ENCODE results near the gene FAH.
"Not testable (repeated sequence)": the region's sequence is repeated elsewhere in the genome, so short reads cannot be mapped to it uniquely, and the experiment has no call there.

The FAH gene

GRCh38 chr15:80114114-80114513 is 38.7 kb upstream of the FAH start:
- Histone ChIP-seq H3K36me3 (ENCODE audit: insufficient read depth, low read length) (no peaks in the 10 kb centered on the region), H3K9ac (ENCODE audit: insufficient read length) (no peak overlapping the region), H3K9me3 (ENCODE audit: low read depth, low read length) (no peaks in the 10 kb centered on the region), H3K27ac (no peak overlapping the region), H3K4me3 (no peak overlapping the region)
- no peak for TF ChIP-seq FOXP2 (optimal IDR thresholded peaks at IDR 0.05; ENCODE audit: control extremely low read depth, extremely low read length, insufficient read depth)
- no peak for TF ChIP-seq EZH2 (IDR thresholded peaks at IDR 0.05)
- TF ChIP-seq POLR2AphosphoS5 (IDR thresholded peaks at IDR 0.05; ENCODE audit: borderline replicate concordance, low read depth, low read length): no peak
- DNase-seq (ENCODE audit: low read depth, low spot score): no peak

GRCh38 chr15:80115021-80115420 is 37.8 kb upstream of the FAH start:
- Histone ChIP-seq H3K36me3 (ENCODE audit: insufficient read depth, low read length) (no peaks in the 10 kb centered on the region), H3K9ac (ENCODE audit: insufficient read length) (no peak overlapping the region), H3K9me3 (ENCODE audit: low read depth, low read length) (no peaks in the 10 kb centered on the region), H3K27ac (no peak overlapping the region), H3K4me3 (no peak overlapping the region)
- DNase-seq (ENCODE audit: low read depth, low spot score): no peak
- TF ChIP-seq FOXP2 (optimal IDR thresholded peaks at IDR 0.05; ENCODE audit: control extremely low read depth, extremely low read length, insufficient read depth) (no peak), POLR2AphosphoS5 (IDR thresholded peaks at IDR 0.05; ENCODE audit: borderline replicate concordance, low read depth, low read length) (no peak), EZH2 (IDR thresholded peaks at IDR 0.05) (no peak)

GRCh38 chr15:80118956-80119355 is 33.8 kb upstream of the FAH start:
- TF ChIP-seq FOXP2 (optimal IDR thresholded peaks at IDR 0.05; ENCODE audit: control extremely low read depth, extremely low read length, insufficient read depth) (no peak), EZH2 (IDR thresholded peaks at IDR 0.05) (no peak), POLR2AphosphoS5 (IDR thresholded peaks at IDR 0.05; ENCODE audit: borderline replicate concordance, low read depth, low read length) (no peak)
- no peak for DNase-seq (ENCODE audit: low read depth, low spot score)
- Histone ChIP-seq H3K36me3 (ENCODE audit: insufficient read depth, low read length) (peaks cover 15% of the 10 kb centered on the region), H3K9ac (ENCODE audit: insufficient read length) (no peak overlapping the region), H3K9me3 (ENCODE audit: low read depth, low read length) (no peaks in the 10 kb centered on the region), H3K27ac (no peak overlapping the region), H3K4me3 (no peak overlapping the region)

GRCh38 chr15:80120636-80121035 is 32.2 kb upstream of the FAH start:
- DNase-seq (ENCODE audit: low read depth, low spot score): no peak
- H3K27ac ChIP-seq: no peak overlapping the region
- H3K4me3 ChIP-seq: no peak overlapping the region
- H3K36me3 ChIP-seq (ENCODE audit: insufficient read depth, low read length): peaks cover 25% of the 10 kb centered on the region
- TF ChIP-seq FOXP2 (optimal IDR thresholded peaks at IDR 0.05; ENCODE audit: control extremely low read depth, extremely low read length, insufficient read depth) (no peak), EZH2 (IDR thresholded peaks at IDR 0.05) (no peak), POLR2AphosphoS5 (IDR thresholded peaks at IDR 0.05; ENCODE audit: borderline replicate concordance, low read depth, low read length) (no peak)
- no peak overlapping the region for H3K9ac ChIP-seq (ENCODE audit: insufficient read length)
- H3K9me3 ChIP-seq (ENCODE audit: low read depth, low read length): no peaks in the 10 kb centered on the region

GRCh38 chr15:80121546-80121945 is 31.3 kb upstream of the FAH start:
- no peak overlapping the region for H3K9ac ChIP-seq (ENCODE audit: insufficient read length)
- H3K36me3 ChIP-seq (ENCODE audit: insufficient read depth, low read length): peaks cover 34% of the 10 kb centered on the region
- no peaks in the 10 kb centered on the region for H3K9me3 ChIP-seq (ENCODE audit: low read depth, low read length)
- no peak overlapping the region for H3K27ac ChIP-seq
- H3K4me3 ChIP-seq: no peak overlapping the region
- no peak for TF ChIP-seq POLR2AphosphoS5 (IDR thresholded peaks at IDR 0.05; ENCODE audit: borderline replicate concordance, low read depth, low read length)
- no peak for TF ChIP-seq FOXP2 (optimal IDR thresholded peaks at IDR 0.05; ENCODE audit: control extremely low read depth, extremely low read length, insufficient read depth)
- no peak for TF ChIP-seq EZH2 (IDR thresholded peaks at IDR 0.05)
- DNase-seq (ENCODE audit: low read depth, low spot score): no peak

DNA sequence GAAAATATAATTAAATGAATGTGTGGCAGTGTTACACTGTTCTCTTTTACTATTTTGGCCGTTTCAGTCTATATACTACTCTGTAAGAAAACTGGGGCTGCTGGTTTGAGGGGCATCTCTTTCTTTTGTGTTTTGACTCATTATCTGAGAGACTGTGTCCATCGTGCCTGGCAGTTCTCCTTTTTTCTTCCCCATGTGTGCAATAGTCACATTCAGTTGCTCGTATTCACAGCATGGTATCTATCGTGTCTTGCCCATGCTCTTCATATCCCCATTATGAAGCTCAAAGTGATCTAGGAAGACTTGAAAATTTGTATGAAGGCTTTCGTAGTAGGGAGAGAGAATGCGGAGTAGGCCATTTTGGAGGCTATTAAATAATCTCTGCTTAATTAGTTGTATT is 29.8 kb upstream of the FAH start:
- no peak for TF ChIP-seq POLR2AphosphoS5 (IDR thresholded peaks at IDR 0.05; ENCODE audit: borderline replicate concordance, low read depth, low read length)
- TF ChIP-seq FOXP2 (optimal IDR thresholded peaks at IDR 0.05; ENCODE audit: control extremely low read depth, extremely low read length, insufficient read depth): no peak
- TF ChIP-seq EZH2 (IDR thresholded peaks at IDR 0.05): no peak
- no peaks in the 10 kb centered on the region for H3K9me3 ChIP-seq (ENCODE audit: low read depth, low read length)
- H3K4me3 ChIP-seq: no peak overlapping the region
- H3K27ac ChIP-seq: no peak overlapping the region
- peaks cover 37% of the 10 kb centered on the region for H3K36me3 ChIP-seq (ENCODE audit: insufficient read depth, low read length)
- H3K9ac ChIP-seq (ENCODE audit: insufficient read length): no peak overlapping the region
- no peak for DNase-seq (ENCODE audit: low read depth, low spot score)

- not testable (repeated sequence) for H3K27ac ChIP-seq; DNase-seq (ENCODE audit: low read depth, low spot score); H3K4me3 ChIP-seq; H3K9ac ChIP-seq (ENCODE audit: insufficient read length); H3K9me3 ChIP-seq (ENCODE audit: low read depth, low read length)
- peaks cover 45% of the 10 kb centered on the region for H3K36me3 ChIP-seq (ENCODE audit: insufficient read depth, low read length)
Measured at GRCh38 chr15:80127253-80127652, 25.5 kb upstream of the FAH start.

- H3K9me3 ChIP-seq (ENCODE audit: low read depth, low read length): no peaks in the 10 kb centered on the region
- H3K27ac ChIP-seq: no peak overlapping the region
- H3K36me3 ChIP-seq (ENCODE audit: insufficient read depth, low read length): peaks cover 44% of the 10 kb centered on the region
- no peak for DNase-seq (ENCODE audit: low read depth, low spot score)
- no peak for TF ChIP-seq FOXP2 (optimal IDR thresholded peaks at IDR 0.05; ENCODE audit: control extremely low read depth, extremely low read length, insufficient read depth)
- no peak for TF ChIP-seq EZH2 (IDR thresholded peaks at IDR 0.05)
- no peak for TF ChIP-seq POLR2AphosphoS5 (IDR thresholded peaks at IDR 0.05; ENCODE audit: borderline replicate concordance, low read depth, low read length)
- H3K9ac ChIP-seq (ENCODE audit: insufficient read length): no peak overlapping the region
- H3K4me3 ChIP-seq: no peak overlapping the region
Measured at GRCh38 chr15:80127911-80128310, 24.9 kb upstream of the FAH start.

DNA sequence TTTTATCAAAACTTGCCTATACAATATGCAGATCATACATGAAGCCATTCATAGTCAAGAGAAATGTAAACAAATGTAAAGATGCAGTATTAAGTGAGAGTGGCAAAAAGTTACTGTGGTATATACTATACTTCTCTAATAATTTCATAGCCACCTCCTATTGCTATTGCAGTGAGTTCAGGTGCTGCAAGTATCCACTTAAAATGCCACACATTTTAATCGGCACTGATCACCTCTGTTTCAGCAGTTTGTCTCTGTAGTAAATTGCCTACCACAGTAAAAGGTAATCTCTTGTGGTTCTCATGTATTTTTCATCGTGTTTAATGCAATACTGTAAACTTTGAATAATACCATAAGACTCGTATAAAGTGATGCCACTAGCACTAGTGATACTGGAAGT is 20.4 kb upstream of the FAH start:
- Histone ChIP-seq H3K9ac (ENCODE audit: insufficient read length) (no peak overlapping the region), H3K36me3 (ENCODE audit: insufficient read depth, low read length) (peaks cover 25% of the 10 kb centered on the region), H3K4me3 (no peak overlapping the region), H3K9me3 (ENCODE audit: low read depth, low read length) (no peaks in the 10 kb centered on the region), H3K27ac (no peak overlapping the region)
- TF ChIP-seq POLR2AphosphoS5 (IDR thresholded peaks at IDR 0.05; ENCODE audit: borderline replicate concordance, low read depth, low read length) (no peak), EZH2 (IDR thresholded peaks at IDR 0.05) (no peak), FOXP2 (optimal IDR thresholded peaks at IDR 0.05; ENCODE audit: control extremely low read depth, extremely low read length, insufficient read depth) (no peak)
- DNase-seq (ENCODE audit: low read depth, low spot score): no peak

Data from SK-N-MC (cell line).